Glomerular visceral epithelial cell (primary cell): ENCODE results near the gene OLFML3.
A peak's percentile ranks its signal among the peaks of the same experiment; 100 is the strongest.

Source experiments
- DNase-seq: peaks from one replicate; pipeline ENCODE4 v3.0.0-alpha.2; 2016; ENCODE audit errors: extremely low spot score

OLFML3 gene

DNA sequence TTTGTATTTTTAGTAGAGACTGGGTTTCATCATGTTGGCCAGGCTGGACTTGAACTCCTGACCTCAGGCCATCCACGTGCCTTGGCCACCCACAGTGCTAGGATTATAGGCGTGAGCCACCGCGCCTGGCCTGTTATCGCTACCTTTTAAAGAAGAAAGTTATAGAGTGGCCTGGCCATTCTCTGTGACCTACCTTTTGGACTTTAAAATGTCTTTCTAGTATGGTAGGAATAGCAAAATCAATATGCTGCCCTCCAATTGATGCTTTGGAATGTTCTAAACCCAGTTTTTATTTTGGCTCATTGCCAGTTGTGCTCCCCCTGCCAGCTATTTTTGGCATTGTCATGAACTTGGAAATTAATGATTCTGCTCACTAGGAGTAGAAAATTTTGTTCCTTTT is 30.3 kb upstream of the OLFML3 start:
- no peak for DNase-seq

DNA sequence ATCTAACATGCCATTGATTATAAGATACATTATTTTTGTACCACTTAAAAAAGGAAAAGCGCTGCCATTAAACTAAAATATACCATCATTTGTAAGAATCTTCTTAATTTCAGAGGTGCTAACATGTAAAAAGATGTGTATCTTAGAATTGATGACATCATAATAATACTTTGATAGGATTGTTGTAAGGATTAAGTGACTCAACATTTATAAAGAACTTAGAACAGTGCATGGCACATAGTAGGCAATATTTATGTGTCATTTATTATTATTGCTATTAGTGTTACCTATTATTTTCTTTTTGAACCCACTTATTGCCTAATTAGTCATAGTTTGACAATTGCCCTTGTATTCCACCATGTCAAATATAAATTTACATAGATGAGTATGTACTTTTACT is 28.4 kb upstream of the OLFML3 start:
- no peak for DNase-seq

DNA sequence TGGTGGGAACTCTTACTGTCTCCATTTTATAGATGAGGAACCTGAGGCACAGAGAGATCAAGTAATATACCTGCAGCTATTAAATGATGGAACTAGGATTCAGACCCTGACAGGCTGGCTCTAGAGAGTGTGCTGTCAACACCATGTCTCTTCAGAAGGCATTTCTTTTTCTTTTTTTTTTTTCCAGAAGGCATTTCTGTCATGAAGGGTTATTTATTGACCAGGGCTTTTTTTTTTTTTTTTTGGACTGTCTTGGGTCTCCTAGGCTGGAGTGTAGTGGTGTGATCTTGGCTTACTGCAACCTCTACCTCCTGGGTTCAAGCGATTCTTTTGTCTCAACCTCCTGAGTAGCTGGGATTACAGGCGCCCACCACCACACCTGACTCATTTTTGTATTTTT is 27.6 kb upstream of the OLFML3 start:
- no peak for DNase-seq

DNA sequence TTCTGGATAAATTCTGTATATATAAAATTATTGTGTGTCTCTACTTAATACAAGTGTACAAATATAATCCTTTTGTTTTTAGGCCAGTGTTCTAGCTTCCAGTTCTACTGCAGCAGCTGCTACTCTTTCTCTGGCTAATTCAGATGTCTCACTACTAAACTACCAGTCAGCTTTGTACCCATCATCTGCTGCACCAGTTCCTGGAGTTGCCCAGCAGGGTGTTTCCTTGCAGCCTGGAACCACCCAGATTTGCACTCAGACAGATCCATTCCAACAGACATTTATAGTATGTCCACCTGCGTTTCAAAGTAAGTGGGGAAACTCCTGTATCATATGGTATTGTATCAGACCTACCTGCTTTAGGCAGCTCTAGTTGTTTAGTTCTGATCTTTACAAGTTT is 21.3 kb upstream of the OLFML3 start:
- DNase-seq: no peak

DNA sequence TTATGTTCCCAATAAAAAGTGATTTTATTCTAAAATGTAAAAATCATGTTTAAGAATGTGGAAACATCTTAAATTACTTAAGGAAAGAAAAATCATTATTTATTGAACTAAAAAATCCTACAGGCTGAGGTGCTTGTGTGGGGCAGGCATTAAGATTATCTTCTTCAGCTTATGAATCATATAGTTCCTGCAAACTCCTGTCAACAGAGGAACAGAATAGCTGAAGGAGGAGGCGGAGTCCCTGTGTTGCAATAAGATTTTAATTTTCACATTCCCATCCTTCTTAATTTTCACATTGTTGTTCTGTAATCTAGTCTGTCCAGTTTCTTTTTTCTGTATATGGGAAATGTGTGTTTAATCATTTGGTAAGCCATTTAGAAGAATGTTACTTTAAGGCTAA is 20.6 kb upstream of the OLFML3 start:
- DNase-seq: no peak

DNA sequence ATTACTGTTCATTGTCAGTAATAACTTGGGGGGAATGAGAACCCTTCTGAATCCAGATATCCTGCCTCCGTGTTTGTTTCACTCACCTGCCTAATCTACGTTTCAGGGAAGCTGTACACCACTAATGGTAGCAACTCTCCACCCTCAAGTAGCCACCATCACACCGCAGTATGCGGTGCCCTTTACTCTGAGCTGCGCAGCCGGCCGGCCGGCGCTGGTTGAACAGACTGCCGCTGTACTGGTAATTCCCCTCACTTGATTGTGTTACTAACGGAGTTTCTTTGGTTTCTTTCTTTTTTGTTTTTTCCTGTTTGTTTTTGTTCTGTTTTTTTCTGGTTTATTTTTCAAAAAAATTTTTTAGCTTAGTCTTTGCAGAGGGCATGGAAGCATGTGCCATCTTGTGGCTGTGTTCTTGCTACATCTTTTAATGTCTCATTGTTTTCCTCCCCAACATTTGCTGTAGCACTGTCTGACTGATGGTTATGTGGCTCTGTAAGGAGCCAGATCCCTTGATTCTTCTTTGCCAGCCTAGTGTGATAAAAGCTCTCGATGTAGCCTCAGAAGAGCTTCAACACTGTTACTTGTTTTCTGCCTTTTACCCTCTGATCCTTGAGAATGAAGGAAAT is 15.9 kb upstream of the OLFML3 start:
- DNase-seq: no peak

DNA sequence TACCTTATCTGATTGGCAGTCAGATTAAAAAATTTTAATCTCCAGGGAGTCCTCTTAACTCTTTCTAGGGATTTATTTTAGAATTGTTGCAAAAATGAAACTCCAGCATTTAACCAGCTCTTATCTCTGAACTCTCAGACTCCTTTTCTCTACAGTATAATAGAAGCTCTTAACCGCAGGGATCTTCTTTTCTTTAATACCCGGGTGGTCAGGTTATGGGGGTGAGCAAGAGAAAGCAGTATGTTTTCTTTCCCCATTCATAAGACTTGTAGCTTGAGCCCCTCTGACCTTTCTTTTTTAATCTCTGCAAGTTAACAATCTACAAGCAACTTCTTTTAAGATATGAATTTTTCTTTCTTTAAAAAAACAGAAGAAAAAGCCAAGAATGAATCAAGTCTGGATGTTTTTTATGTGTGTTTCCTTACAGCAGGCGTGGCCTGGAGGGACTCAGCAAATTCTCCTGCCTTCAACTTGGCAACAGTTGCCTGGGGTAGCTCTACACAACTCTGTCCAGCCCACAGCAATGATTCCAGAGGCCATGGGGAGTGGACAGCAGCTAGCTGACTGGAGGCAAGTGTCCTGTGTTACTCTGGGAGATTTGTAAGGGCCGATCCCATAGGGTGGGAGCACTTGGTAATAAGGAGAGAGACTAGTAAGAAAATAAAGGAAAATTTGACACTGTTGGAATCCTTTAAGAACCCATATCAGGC is 13.4 kb upstream of the OLFML3 start:
- no peak for DNase-seq

DNA sequence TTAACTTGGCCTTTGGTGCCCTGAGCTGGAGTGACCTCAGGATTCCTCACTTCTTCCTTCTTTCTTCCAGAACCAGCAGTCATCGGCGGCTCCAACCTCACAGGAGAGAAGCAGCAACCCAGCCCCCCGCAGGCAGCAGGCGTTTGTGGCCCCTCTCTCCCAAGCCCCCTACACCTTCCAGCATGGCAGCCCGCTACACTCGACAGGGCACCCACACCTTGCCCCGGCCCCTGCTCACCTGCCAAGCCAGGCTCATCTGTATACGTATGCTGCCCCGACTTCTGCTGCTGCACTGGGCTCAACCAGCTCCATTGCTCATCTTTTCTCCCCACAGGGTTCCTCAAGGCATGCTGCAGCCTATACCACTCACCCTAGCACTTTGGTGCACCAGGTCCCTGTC is 6.3 kb upstream of the OLFML3 start:
- DNase-seq: no peak

DNA sequence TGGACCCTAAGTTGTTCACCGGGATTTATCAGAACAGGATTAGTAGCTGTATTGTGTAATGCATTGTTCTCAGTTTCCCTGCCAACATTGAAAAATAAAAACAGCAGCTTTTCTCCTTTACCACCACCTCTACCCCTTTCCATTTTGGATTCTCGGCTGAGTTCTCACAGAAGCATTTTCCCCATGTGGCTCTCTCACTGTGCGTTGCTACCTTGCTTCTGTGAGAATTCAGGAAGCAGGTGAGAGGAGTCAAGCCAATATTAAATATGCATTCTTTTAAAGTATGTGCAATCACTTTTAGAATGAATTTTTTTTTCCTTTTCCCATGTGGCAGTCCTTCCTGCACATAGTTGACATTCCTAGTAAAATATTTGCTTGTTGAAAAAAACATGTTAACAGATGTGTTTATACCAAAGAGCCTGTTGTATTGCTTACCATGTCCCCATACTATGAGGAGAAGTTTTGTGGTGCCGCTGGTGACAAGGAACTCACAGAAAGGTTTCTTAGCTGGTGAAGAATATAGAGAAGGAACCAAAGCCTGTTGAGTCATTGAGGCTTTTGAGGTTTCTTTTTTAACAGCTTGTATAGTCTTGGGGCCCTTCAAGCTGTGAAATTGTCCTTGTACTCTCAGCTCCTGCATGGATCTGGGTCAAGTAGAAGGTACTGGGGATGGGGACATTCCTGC is 3.9 kb upstream of the OLFML3 start:
- DNase-seq: no peak

DNA sequence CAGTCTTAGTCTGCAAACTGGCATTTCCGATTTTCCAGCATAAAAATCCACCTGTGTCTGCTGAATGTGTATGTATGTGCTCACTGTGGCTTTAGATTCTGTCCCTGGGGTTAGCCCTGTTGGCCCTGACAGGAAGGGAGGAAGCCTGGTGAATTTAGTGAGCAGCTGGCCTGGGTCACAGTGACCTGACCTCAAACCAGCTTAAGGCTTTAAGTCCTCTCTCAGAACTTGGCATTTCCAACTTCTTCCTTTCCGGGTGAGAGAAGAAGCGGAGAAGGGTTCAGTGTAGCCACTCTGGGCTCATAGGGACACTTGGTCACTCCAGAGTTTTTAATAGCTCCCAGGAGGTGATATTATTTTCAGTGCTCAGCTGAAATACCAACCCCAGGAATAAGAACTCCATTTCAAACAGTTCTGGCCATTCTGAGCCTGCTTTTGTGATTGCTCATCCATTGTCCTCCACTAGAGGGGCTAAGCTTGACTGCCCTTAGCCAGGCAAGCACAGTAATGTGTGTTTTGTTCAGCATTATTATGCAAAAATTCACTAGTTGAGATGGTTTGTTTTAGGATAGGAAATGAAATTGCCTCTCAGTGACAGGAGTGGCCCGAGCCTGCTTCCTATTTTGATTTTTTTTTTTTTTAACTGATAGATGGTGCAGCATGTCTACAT is 2.5 kb upstream of the OLFML3 start:
- peak; percentile 37 for DNase-seq

DNA sequence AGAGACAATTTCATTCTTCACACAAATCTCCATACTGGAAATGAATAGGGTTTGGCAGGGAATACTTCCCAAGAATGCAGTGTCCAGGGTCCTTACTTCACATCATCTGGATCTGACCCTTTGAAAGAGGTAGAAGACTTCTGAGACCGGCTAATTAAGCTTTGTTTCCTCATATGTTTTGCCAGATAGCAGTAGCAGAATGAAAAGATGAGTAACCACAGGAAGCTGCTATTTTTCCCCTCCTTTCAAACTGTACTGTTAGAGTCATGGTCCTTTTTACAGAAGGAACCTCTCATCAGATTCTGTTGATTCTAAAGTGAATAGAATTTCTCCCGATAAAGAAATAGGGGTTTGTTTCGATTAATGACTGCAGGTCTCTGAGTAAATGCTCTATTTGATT is 1.4 kb upstream of the OLFML3 start:
- DNase-seq: no peak

DNA sequence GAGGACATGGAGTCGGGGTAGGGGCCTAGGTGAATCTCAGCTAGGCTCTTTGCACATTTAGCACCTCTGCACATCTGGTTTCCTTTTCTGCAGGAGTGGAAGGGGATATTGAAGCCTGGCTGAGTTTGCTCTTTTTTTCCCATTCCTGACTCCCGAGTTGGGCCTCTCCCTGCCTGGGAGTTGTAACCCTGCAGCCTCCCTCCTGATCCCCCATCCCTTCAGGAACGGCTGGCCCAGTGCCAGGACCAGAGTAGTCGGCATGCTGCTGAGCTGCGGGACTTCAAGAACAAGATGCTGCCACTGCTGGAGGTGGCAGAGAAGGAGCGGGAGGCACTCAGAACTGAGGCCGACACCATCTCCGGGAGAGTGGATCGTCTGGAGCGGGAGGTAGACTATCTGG is 836 bp downstream of the OLFML3 start:
- DNase-seq: no peak

DNA sequence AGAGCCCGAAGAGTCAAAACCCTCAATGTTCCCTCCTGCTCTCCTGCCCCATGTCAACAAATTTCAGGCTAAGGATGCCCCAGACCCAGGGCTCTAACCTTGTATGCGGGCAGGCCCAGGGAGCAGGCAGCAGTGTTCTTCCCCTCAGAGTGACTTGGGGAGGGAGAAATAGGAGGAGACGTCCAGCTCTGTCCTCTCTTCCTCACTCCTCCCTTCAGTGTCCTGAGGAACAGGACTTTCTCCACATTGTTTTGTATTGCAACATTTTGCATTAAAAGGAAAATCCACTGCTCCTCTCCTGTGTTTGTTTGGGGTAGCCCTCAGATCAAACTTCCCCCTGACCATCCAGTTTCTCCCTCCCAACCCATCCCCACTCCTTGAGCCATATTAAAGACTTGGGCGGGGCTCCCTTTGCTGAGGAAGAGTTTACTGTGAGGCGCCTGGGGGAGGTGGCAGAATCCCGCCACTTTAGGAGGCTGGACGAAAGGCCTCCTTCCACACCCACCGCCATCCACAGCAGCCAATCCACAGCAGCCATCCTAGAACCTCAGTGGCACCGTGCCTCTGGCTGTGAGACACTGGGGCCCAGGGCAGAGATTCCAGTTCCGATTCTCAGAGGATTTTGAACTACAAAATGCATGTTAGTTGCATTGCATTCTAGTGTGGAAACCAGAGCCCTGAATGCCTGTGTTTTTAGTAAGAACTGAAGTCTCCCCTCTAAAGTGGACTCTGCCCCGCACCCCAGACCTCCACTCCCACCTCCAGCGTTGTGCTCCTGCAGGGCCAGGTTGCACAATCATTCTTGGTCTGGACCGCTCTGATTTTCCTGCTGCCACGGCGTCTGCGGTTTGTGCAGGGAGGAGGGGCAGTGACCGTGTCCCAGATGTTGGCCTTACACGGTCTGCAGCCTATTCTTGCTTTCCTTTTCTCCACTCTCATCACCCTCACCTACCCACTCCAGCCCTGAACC is 3.0 kb downstream of the OLFML3 start:
- peak; percentile 75 for DNase-seq

DNA sequence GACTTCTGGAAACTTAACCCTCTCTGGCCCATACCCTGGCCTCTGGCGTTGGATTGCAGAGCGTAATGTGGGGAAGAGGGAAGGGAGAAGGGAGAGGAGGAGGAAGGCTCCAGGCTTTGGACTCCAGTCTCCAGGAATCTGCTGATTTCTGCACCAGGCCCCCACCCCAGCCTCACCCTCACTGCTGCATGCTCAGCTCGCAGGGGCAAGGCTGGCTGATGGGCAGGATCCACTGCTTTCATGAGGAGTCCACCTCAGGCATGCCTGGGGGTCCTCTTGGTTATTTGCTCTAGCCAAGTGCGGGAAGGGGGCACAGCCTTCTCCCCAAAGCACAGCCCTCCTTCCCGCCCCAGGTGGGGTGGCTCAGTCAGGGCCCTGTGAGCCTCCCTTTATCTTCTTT is 3.7 kb downstream of the OLFML3 start:
- DNase-seq: no peak

DNA sequence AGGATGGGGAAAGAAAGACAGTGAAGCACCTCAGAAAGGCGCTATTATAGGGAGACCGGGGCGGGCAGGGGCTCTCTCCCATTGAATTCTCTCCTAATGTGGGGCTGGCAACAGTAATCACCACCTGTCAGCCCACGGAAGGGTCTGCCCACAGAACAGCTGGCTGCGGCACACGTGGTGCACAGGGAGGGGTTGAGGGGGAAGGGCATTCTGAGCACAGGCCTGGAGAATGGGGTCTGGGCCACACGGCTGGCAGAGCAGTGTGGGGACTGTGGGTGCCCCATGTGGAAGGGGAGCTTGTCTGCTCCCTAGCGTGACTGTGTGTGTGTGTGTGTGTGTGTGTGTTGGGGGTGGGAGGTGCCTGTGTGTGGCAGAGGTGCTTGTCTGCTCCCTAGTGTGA is 4.1 kb downstream of the OLFML3 start:
- DNase-seq: no peak

DNA sequence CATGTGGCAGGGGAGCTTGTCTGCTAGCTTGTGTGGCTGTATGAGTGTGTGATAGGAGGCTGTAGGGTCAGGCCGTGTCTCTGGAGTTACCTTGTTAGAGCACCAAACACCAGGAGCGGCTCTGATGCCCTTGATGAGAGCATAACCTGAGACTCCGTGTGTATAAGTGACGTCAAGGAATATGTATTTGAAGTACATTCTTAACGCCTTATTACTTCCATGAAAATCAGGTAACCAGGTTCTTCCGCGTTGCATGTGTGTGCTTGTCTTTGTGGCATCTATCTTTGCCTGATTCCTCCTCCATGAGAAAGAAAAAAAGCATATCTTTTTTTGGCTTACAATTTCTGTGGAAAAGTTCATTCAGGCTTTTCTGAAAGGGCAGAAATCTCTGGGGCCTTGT is 4.6 kb downstream of the OLFML3 start:
- DNase-seq: no peak

DNA sequence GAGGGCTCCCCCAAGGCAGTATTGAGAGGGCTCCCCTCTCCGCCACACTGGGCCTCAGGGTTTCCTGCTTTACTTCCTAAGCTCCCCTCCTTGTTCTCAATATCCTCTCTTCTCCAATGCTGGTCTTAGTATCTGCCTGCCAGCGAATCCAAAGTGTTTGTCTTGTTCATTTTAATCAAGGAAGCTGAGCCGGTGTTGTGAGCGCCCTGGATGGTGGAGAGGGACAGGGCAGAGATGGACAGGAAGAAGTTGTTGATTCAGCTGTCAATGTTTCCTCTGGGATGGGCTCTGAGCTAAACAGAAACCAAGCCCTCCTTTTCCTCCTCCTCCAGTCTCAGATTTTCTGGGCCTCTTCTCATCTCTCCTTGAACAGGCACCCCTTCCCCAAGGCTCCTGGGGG is 5.4 kb downstream of the OLFML3 start:
- DNase-seq: no peak

DNA sequence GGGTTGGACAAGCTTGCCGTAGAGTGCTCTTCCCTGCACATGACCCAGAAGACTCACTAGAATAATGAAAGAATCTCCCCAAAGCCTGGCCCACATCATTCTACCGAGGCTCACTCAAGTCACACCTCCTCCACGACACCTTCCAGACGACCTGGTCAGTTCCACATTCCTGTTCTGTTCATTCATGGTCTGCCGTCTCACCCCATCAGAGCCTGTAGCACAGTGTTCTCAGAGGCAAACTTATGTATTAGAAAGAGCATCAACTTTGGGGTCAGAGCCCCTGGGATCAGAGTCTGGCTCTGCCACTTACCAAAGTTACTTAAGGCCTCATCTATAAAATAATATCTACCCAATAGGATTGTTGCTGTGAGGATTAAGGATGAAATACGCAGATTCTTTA is 7.5 kb downstream of the OLFML3 start:
- DNase-seq: no peak

DNA sequence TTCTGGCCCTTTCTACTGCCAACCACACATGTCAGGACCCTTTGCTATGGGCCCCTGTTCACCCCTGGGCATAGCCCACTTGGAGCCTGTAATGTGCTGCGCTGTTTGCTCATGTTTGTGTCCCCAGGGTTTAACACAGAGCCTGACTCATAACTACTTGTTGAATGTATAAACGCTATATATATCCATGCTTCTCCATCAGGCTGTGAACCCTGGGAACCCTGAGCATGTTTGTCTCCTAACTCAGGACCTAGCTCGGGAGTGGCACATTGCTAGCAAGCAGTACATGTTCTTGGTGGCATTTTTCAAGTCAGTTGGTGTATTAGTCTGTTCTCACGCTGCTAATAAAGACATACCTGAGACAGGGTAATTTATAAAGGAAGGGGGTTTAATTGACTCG is 8.0 kb downstream of the OLFML3 start:
- no peak for DNase-seq

DNA sequence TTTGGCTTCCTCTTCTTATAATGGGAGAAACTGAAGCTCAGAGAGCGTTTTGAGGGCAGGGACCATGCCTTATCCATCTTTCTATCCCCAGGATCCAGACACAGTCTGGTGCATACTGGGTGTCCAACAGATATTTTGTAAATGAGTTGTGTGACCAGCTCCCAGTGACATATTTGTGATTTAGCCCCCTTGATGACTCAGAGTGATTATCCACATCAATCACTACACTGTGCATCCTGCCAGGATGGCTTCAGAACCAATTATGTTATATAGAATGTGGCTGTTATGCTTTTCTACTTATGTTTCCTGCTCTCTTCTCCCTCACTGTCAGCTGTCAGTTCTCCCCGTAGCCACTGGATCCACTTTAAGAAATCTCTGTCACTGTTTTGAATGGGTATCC is 11.3 kb downstream of the OLFML3 start:
- no peak for DNase-seq

DNA sequence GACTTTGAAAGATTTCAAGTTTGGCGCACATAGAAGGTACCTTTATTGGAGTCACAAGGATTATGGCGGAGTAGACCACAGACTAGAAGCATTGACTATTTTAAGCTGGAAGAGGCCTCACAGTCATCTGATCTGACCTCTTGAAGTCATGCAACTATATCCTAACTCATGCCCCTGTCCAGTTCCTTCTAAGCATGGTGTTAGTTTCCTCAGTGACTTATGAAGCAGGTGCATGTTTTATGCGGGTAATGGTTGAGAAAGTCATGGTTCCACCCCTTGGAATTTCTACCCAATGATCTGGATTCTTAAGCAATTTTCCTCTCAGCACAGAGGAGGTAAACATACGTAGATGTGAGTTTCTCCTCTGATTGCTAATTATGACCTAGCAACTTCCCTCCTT is 11.7 kb downstream of the OLFML3 start:
- no peak for DNase-seq
